Kidney (tissue), 14 donors: ENCODE results near the gene ACTR2. TPM values are rescaled to one million over a fixed set of nuclear protein-coding genes. Genes with fewer than 3 reads are reported as not detected.

Experiments
- DNase-seq, 5 donors: peaks; one replicate each; pipeline ENCODE4 v3.0.0-alpha.2; 2013 to 2020
- FAIRE-seq: peaks from 2 replicates; lab custom pipeline; 2012; peaks lifted over from hg19 to GRCh38; lab: Jason Lieb, UNC
- H3K27ac ChIP-seq, 2 donors: one replicate each; pipeline ENCODE4 v1.7.0; 2013; ENCODE audit warnings: low read depth in 2 of 2, low read length in 2 of 2, inconsistent platforms in 1 of 2
- H3K27me3 ChIP-seq: one replicate; pipeline ENCODE4 v1.7.1; 2013; ENCODE audit warnings: low read length, inconsistent platforms; ENCODE audit not compliant: control insufficient read depth, insufficient read depth
- H3K36me3 ChIP-seq, 3 donors: one replicate each; pipeline versions ENCODE4 v1.7.0 to v1.7.1; 2013; ENCODE audit warnings: low read length in 3 of 3, control low read depth in 1 of 3, inconsistent platforms in 1 of 3; ENCODE audit not compliant: insufficient read depth in 3 of 3, control insufficient read depth in 2 of 3
- H3K4me1 ChIP-seq, 3 donors: one replicate each; pipeline versions ENCODE4 v1.7.0 to v1.7.1; 2013; ENCODE audit warnings: low read length in 3 of 3, inconsistent platforms in 1 of 3, low read depth in 1 of 3; ENCODE audit not compliant: control insufficient read depth in 2 of 3, insufficient read depth in 2 of 3
- H3K4me3 ChIP-seq, 3 donors: one replicate each; pipeline versions ENCODE4 v1.7.0 to v1.8.1; 2013; ENCODE audit warnings: low read length in 3 of 3, control low read depth in 1 of 3, inconsistent platforms in 1 of 3
- H3K9ac ChIP-seq, 3 donors: one replicate each; pipeline versions ENCODE4 v1.7.0 to v1.7.1; 2013; ENCODE audit warnings: low read length in 3 of 3, control low read depth in 1 of 3, inconsistent platforms in 1 of 3
- H3K9me3 ChIP-seq, 3 donors: one replicate each; pipeline versions ENCODE4 v1.7.0 to v1.7.1; 2013; ENCODE audit warnings: low read length in 3 of 3, control low read depth in 1 of 3, inconsistent platforms in 1 of 3; ENCODE audit not compliant: control insufficient read depth in 2 of 3, insufficient read depth in 1 of 3
- CTCF ChIP-seq: IDR thresholded peaks from 3 replicates; pipeline ENCODE4 v1.5.1; 2012; ENCODE audit warnings: mild to moderate bottlenecking, moderate library complexity, borderline replicate concordance; ENCODE audit not compliant: insufficient read depth; ENCODE audit errors: extremely low read depth
- intact Hi-C: fragments of 100-400 bp; cut with DNase I; formaldehyde crosslinking; loops from one replicate; pipeline ENCODE4 v1.11.1; 2022
- polyA plus RNA-seq: library from polyadenylated mRNA; stranded (reverse); fragments of 350-450 nt; fragmentation: Illumina TruSeq; extraction: RNeasy Lipid Tissue Mini Kit (QIAGEN cat#74804); gene quantifications from one replicate; pipeline ENCODE4 v1.2.3, GENCODE V29; 2014; ENCODE audit warnings: low read depth, low replicate concordance; ENCODE audit not compliant: insufficient read depth
- total RNA-seq: library from RNA; stranded (reverse); fragmentation: NEBNext Ultra II Directional; extraction: Animal tissue kit (Norgen Biotek cat#: 25700); gene quantifications from one replicate; pipeline ENCODE4 v1.2.1, GENCODE V29; 2021
- donor health status: control.
- donor health status: control.
- donor health status: control.
- donor health status: control.
- donor health status: control.
- donor health status: DM: yes; HTN: yes; CAD: no.
- donor health status: Normal renal cell carcinoma (clear cell type).

The ACTR2 gene
- total and polyA plus RNA-seq, 2 donors from 2014 or later: 38.5 to 230 TPM

GRCh38 chr2:65287364-65287763, 59.7 kb downstream of the ACTR2 start:
- H3K27me3 ChIP-seq: no peaks in the 10 kb centered on the region
- FAIRE-seq: no peak
- peaks cover 0 to 1% (median 0%) of the 10 kb centered on the region in 3 donors for H3K4me1 ChIP-seq
- no peak for TF ChIP-seq CTCF
- H3K27ac ChIP-seq: no peak overlapping the region
- no peaks in the 10 kb centered on the region for H3K36me3 ChIP-seq
- no peak overlapping the region for H3K4me3 ChIP-seq
- H3K9ac ChIP-seq: no peak overlapping the region
- intact Hi-C loops: no loop called here
- H3K9me3 ChIP-seq: no peaks in the 10 kb centered on the region
- DNase-seq: no peak

GRCh38 chr2:65291216-65292105, 63.8 kb downstream of the ACTR2 start:
- intact Hi-C loops: no loop called here
- Histone ChIP-seq H3K9me3 (no peaks in the 10 kb centered on the region), H3K27me3 (no peaks in the 10 kb centered on the region), H3K4me1 (no peaks in the 10 kb centered on the region), H3K9ac (no peak overlapping the region), H3K4me3 (no peak overlapping the region), H3K27ac (no peak overlapping the region), H3K36me3 (no peaks in the 10 kb centered on the region)
- DNase-seq (no peak), FAIRE-seq (no peak)
- TF ChIP-seq CTCF: no peak

- H3K4me3 ChIP-seq: no peak overlapping the region
- H3K27ac ChIP-seq: no peak overlapping the region
- no peaks in the 10 kb centered on the region for H3K4me1 ChIP-seq
- TF ChIP-seq CTCF: no peak
- DNase-seq: no peak
- intact Hi-C loops: no loop called here
- H3K9me3 ChIP-seq: no peaks in the 10 kb centered on the region
- no peaks in the 10 kb centered on the region for H3K27me3 ChIP-seq
- H3K9ac ChIP-seq: no peak overlapping the region
- H3K36me3 ChIP-seq: no peaks in the 10 kb centered on the region
- FAIRE-seq: no peak
Measured at GRCh38 chr2:65292106-65292400, 64.4 kb downstream of the ACTR2 start.
